Measurements from ENCODE around the gene PIGM. TPM values are rescaled to one million over a fixed set of nuclear protein-coding genes. Genes with fewer than 3 reads are reported as not detected.

Gene PIGM
- total RNA-seq, 4 donors from 2014 or later = 4.2 to 7.3 (median 4.3) TPM

DNA sequence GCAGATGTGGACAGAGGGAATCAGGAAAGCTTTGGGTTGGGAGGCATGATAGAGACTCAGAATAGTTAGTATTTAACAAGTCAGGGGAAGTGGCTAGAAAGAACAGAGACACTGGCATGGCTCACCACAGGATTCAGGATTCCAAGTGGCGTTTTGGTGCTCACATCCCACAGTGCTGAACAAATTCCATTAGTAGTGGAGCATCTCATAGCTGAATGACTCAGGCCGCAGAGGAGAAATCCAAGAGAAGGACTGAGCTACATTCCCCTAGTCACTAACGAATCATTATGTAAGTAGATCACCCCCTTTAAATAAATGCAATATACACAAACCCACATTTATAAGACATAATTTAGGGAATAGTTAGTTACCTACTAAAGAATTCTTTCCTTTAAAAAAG, 44.5 kb upstream of the PIGM start:
- TF ChIP-seq, protein P1, sequence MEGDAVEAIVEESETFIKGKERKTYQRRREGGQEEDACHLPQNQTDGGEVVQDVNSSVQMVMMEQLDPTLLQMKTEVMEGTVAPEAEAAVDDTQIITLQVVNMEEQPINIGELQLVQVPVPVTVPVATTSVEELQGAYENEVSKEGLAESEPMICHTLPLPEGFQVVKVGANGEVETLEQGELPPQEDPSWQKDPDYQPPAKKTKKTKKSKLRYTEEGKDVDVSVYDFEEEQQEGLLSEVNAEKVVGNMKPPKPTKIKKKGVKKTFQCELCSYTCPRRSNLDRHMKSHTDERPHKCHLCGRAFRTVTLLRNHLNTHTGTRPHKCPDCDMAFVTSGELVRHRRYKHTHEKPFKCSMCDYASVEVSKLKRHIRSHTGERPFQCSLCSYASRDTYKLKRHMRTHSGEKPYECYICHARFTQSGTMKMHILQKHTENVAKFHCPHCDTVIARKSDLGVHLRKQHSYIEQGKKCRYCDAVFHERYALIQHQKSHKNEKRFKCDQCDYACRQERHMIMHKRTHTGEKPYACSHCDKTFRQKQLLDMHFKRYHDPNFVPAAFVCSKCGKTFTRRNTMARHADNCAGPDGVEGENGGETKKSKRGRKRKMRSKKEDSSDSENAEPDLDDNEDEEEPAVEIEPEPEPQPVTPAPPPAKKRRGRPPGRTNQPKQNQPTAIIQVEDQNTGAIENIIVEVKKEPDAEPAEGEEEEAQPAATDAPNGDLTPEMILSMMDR (IDR thresholded peaks at IDR 0.05; ENCODE audit: low read depth) = no peak

DNA sequence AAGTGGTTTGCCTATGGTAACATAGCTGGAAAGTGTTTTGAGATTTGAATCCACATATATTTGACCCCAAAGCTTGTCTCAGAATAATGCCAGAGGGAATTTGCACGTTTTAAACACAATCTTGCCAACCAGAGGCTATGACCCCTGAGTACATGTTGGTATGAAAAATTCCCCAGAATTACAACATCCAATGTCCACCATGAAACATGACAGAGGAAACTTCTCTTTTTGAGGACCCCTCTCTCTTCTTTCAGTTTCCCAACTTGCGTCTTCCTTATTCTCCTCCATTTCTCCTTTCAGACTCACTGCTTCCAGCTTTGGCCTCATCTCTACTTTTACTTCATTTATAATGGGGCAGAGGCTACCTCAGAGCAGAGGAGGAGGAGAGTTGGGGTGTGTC, 44.0 kb upstream of the PIGM start:
- TF ChIP-seq, protein P1 (IDR thresholded peaks at IDR 0.05; ENCODE audit: low read depth) = no peak

DNA sequence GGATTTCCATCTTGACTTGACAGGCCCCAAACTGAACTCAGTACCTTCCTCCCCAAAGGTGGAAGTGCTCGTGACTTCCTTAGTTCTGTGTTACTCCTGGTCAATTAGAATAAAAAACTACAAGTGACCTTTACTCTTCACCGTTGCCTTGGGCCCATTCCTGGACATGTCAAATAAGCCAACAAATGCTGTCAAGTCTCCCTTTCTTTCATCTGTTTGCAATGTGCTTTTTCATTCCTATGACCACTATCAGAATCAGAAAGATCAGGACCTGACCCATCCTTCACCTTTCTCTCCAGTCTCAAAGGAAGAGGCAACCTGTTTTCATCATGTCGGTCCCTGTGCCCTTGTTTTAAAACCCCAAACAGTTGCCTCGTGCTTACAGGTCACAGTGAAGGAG, 43.1 kb upstream of the PIGM start:
- TF ChIP-seq, protein P1 (IDR thresholded peaks at IDR 0.05; ENCODE audit: low read depth) = no peak

DNA sequence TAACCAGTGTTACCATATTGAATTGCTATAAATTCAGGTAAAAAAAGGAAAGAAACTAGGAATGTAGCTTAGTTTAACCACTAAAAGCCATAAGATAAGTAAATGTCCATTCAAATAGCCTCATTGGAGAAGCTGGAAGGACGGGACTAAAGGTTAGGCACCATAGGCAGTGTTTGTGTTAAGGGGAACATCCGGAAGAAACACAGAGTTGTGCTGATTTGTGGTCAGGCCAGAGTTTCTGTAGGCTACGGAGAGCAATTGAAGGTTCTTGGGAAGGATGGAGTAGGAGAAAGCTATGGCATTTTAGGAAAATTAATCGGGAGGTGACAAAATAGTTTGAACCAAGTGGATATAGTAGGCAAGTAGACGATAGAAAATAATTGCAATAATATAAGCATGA, 39.5 kb upstream of the PIGM start:
- TF ChIP-seq, protein P1 (IDR thresholded peaks at IDR 0.05; ENCODE audit: low read depth) = no peak

DNA sequence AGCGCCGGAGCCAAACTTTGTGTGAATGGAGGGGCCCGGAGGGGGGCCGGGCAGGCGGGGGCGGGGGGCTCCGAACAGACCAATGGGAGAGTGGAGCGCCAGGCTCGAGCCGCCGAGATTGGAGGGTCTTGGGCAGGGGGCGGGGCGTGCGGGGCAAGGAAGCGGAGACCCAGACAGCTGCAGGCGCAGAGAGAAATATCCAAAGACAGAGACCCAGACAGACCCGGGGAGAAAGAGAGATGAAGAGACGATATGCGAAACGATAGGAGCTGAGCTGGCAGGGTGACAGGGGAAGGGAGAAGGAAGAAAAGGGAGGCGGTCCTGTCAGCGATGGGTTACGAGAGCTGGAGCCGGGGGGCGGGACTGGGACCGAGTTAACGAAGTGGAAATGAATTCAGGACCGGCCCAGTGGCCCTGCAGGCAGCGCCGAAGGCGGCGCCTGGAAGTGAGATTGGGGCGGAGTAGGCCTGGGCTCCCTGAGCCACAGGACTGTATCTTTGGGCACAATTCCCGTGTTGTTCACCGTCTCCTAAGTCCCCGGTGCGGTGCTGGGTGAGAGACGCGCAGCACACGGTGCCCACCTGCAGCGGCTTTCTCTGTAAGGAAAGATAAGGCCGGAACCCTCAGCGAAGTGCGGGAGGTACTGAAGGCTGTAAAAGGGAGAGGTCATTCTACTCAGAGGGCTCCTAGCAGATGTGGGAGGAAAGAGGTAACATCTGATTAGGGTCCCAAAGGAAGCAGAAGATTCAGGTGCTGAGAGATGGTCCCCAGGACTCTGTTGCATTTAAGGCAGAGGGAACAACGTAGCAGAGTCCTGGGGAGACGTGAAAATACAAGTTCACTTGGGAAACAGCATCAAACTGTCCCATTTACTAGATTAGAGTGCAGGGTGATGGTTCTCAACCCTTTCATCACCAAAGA, 38.7 kb upstream of the PIGM start:
- TF ChIP-seq, protein P1 (IDR thresholded peaks at IDR 0.05; ENCODE audit: low read depth) = no peak

DNA sequence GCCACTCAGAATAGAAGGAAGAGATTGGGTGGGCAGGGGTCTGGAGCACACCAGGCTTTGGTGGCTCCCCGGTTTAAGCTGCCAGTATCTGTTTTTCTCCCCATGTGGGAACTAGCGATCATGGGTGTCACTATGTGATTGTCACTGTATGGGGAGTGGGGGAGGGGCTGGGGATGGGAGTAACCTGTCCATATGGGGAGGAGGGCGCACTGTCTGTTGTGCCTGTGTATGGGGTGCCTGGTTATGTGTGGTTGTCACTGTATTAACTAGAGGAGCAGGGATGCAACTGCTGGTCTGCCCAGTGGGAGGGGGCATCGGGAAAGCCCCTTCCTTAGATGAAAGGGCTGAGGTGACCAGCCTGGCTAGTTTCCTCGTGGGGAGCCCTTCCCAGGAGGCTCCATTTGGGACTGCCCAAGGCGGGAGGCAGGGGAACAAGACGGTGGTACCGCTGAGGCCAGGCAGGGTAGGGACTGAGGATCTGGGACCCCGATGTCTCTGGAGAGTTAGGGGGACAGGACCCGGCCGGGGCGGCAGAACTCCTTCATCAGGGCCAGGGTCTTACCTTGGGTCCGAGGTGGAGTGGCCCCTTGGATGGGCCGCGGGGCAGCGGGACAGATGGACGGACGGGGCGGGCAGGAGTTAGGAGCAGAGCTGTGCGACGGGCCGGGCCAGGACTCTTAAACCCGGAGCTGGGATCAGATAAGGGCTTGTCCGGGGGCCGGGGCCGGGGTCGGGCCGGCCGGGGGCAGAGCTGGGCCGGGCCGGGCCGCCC, 37.9 kb upstream of the PIGM start, which contains the start of gene KCNJ10:
Gene KCNJ10 (minus strand): TSS at position 701 of the 772 bp plus-strand sequence. CDS start 27,628 bp downstream, outside the sequence.
- TF ChIP-seq, protein P1 (IDR thresholded peaks at IDR 0.05; ENCODE audit: low read depth) = no peak

DNA sequence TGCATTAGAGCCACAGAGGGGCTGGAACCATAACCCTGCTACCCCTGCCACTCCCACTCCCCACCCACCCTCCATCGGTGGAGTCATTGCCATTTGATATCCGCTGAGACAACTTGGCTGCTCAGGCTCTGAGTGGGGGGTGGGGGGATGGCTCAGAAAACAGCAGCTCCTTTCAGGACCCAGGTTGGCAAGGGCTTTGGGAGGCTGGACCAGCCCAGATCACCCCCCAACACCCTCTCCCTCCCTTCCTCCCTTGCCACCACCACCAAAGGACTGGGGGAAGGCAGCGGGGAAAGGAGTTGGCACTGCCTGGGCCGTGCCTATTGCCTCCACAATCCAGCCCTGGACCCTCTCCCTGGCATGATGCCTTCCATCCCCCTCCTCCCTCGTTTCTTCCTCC, 36.4 kb upstream of the PIGM start:
- TF ChIP-seq, protein P1 (IDR thresholded peaks at IDR 0.05; ENCODE audit: low read depth) = no peak
